HG03196 (cell line): ENCODE results near the gene POMT2.
A peak's percentile ranks its signal among the peaks of the same experiment; 100 is the strongest.
"Not testable (repeated sequence)": the region's sequence is repeated elsewhere in the genome, so short reads cannot be mapped to it uniquely, and the experiment has no call there.

Experiments
- ATAC-seq: cut with Tn5 transposase; IDR thresholded peaks from one replicate; pipeline ENCODE4 v1.9.1; 2021; ENCODE audit not compliant: unreplicated experiment

Gene POMT2

GRCh38 chr14:77303417-77304156 lies 17.1 kb downstream of the POMT2 start:
- ATAC-seq: peak; percentile 69

- no peak for ATAC-seq
These were observed 17.8 kb downstream of the POMT2 start for GRCh38 chr14:77302926-77303325.

GRCh38 chr14:77301103-77301502 lies 19.6 kb downstream of the POMT2 start:
- no peak for ATAC-seq

- ATAC-seq: no peak
These were observed 20.9 kb downstream of the POMT2 start for GRCh38 chr14:77299771-77300170.

GRCh38 chr14:77296906-77297305 lies 23.8 kb downstream of the POMT2 start:
- ATAC-seq: no peak

- no peak for ATAC-seq
These were observed 24.5 kb downstream of the POMT2 start for GRCh38 chr14:77296155-77296554.

GRCh38 chr14:77290705-77291104 lies 30.0 kb downstream of the POMT2 start:
- ATAC-seq: no peak

GRCh38 chr14:77286576-77286975 lies 34.1 kb downstream of the POMT2 start:
- ATAC-seq: no peak

GRCh38 chr14:77284466-77284865 lies 36.2 kb downstream of the POMT2 start:
- no peak for ATAC-seq

GRCh38 chr14:77284066-77284465 lies 36.6 kb downstream of the POMT2 start:
- ATAC-seq: no peak

GRCh38 chr14:77281852-77282410 lies 38.8 kb downstream of the POMT2 start:
- ATAC-seq: no peak

GRCh38 chr14:77280921-77281320 lies 39.8 kb downstream of the POMT2 start:
- not testable (repeated sequence) for ATAC-seq

- ATAC-seq: no peak
These were observed 41.0 kb downstream of the POMT2 start for GRCh38 chr14:77279719-77280118.

- no peak for ATAC-seq
These were observed 42.0 kb downstream of the POMT2 start for GRCh38 chr14:77278461-77279230.

GRCh38 chr14:77276959-77277358 lies 43.7 kb downstream of the POMT2 start:
- no peak for ATAC-seq

GRCh38 chr14:77276295-77276935 lies 44.3 kb downstream of the POMT2 start:
- no peak for ATAC-seq

GRCh38 chr14:77275601-77276017 lies 45.1 kb downstream of the POMT2 start:
- no peak for ATAC-seq

- no peak for ATAC-seq
These were observed 45.6 kb downstream of the POMT2 start for GRCh38 chr14:77275041-77275580.

GRCh38 chr14:77273796-77274195 lies 46.9 kb downstream of the POMT2 start:
- ATAC-seq: no peak

- ATAC-seq: no peak
These were observed 48.4 kb downstream of the POMT2 start for GRCh38 chr14:77272261-77272660.

- no peak for ATAC-seq
These were observed 49.5 kb downstream of the POMT2 start, which contains the start of gene NGB for GRCh38 chr14:77271113-77271710. Gene NGB (minus strand): TSS chr14:77271206. CDS start chr14:77270937, 269 bp downstream.
